Vagina (tissue), 2 donors: ENCODE results near the gene PRG2. TPM values are rescaled to one million over a fixed set of nuclear protein-coding genes. Genes with fewer than 3 reads are reported as not detected.
"Not testable (repeated sequence)": the region's sequence is repeated elsewhere in the genome, so short reads cannot be mapped to it uniquely, and the experiment has no call there.

Experiments
- DNase-seq, 2 donors: peaks; one replicate each; pipeline ENCODE4 v3.0.0-alpha.2; 2017; ENCODE audit errors: extremely low spot score in 2 of 2
- H3K27ac ChIP-seq: fragments of 200-600 bp; sonication (generic); one replicate; pipeline ENCODE4 v1.5.1; 2019
- H3K27me3 ChIP-seq: fragments of 200-600 bp; sonication (generic); one replicate; pipeline ENCODE4 v1.5.1; 2019
- H3K36me3 ChIP-seq, 2 donors: fragments of 200-600 bp; sonication (generic); one replicate each; pipeline ENCODE4 v1.5.1; 2017 to 2019
- H3K4me1 ChIP-seq: fragments of 200-600 bp; sonication (generic); one replicate; pipeline ENCODE4 v1.5.1; 2019
- H3K4me3 ChIP-seq, 2 donors: fragments of 200-600 bp; sonication (generic); 1 replicate in 1 of 2; 2 replicates in 1 of 2; pipeline ENCODE4 v1.5.1; 2016 to 2019
- H3K9me3 ChIP-seq: fragments of 200-600 bp; sonication (generic); one replicate; pipeline ENCODE4 v1.5.1; 2019
- CTCF ChIP-seq, 3 experiments: fragments of 450-650 bp in 2 of 3; fragments of 200-600 bp in 1 of 3; sonication (generic) in 1 of 3; IDR thresholded peaks; one replicate each; pipeline ENCODE4 v1.5.1; 2017 to 2019; ENCODE audit warnings: antibody characterized with exemption in 3 of 3, mild to moderate bottlenecking in 2 of 3, moderate library complexity in 2 of 3
- POLR2A ChIP-seq, 2 donors: fragments of 450-650 bp; IDR thresholded peaks; one replicate each; pipeline ENCODE4 v1.6.1; 2017; ENCODE audit warnings: antibody characterized with exemption in 2 of 2, mild to moderate bottlenecking in 2 of 2, moderate library complexity in 2 of 2
- POLR2AphosphoS5 ChIP-seq, 2 donors: sonication (generic); formaldehyde crosslinking; IDR thresholded peaks; one replicate each; pipeline ENCODE4 v1.9.0; 2017; ENCODE audit warnings: antibody characterized with exemption in 2 of 2, mild to moderate bottlenecking in 2 of 2, low read depth in 1 of 2; ENCODE audit not compliant: insufficient read depth in 1 of 2
- intact Hi-C: fragments of 100-400 bp; cut with DNase I; formaldehyde crosslinking; loops from one replicate; pipeline ENCODE4 v1.15.1; 2023
- total RNA-seq: library from RNA; depleted of rRNA; stranded (reverse); fragments of >200 nt; gene quantifications from one replicate; pipeline ENCODE4 v1.2.3, GENCODE V29; 2016

Gene PRG2
- total RNA-seq, 1 donor from 2014 or later, result not detected

GRCh38 chr11:57403802-57404147, 13.3 kb upstream of the PRG2 start:
- H3K4me3 ChIP-seq, result no peak overlapping the region
- no peaks in the 10 kb centered on the region for H3K27me3 ChIP-seq
- no peak for DNase-seq
- H3K4me1 ChIP-seq, result peaks cover 28% of the 10 kb centered on the region
- TF ChIP-seq POLR2A (IDR thresholded peaks at IDR 0.05) (no peak), POLR2AphosphoS5 (IDR thresholded peaks at IDR 0.05; ENCODE audit: insufficient read depth in 1 of 2, low read depth in 1 of 2) (no peak), CTCF (IDR thresholded peaks at IDR 0.05) (no peak)
- intact Hi-C loops, result no loop called here
- H3K36me3 ChIP-seq, result peaks cover 0 to 28% of the 10 kb centered on the region in 2 donors
- no peaks in the 10 kb centered on the region for H3K9me3 ChIP-seq
- no peak overlapping the region for H3K27ac ChIP-seq

DNA sequence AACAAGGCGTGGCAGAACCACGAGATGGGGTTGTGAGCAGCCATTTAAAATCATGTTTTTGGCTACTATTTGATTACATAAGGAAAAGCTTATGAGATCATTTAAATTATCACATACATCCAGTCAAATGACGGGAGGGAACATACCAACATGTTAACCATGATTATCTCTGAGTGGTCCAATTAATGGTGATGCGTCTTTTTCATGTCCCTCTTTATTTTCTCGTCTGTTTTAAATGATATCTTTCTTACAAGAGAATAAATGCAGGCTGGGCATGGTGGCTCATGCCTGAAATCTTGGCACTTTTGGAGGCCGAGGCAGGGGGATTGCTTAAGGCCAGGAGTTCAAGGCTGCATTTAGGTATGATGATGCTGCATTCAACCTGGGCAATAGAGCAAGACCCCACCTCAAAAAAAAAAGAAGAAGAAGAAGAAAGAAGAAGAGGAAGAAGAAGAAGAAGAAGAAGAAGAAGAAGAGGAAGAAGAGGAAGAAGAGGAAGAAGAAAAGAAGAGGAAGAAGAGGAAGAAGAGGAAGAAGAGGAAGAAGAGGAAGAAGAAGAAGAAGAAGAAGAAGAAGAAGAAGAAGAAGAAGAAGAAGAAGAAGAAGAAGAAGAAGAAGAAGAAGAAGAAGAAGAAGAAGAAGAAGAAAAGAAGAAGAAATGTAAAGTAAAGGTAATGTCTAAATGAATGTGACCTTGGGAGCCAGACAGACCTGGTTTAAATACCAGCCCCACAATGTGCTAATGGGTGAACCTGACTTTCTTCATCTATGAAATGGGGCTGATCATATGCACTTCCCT, 12.8 kb upstream of the PRG2 start:
- H3K27me3 ChIP-seq, H3K9me3 ChIP-seq, H3K4me3 ChIP-seq, H3K27ac ChIP-seq, DNase-seq, intact Hi-C loops: not testable (repeated sequence)
- Histone ChIP-seq H3K36me3 (peaks cover 0 to 22% of the 10 kb centered on the region in 2 donors), H3K4me1 (peaks cover 28% of the 10 kb centered on the region)

- no peaks in the 10 kb centered on the region for H3K27me3 ChIP-seq
- H3K36me3 ChIP-seq, result peaks cover 0 to 14% of the 10 kb centered on the region in 2 donors
- H3K4me1 ChIP-seq, result peaks cover 22% of the 10 kb centered on the region
- no peak for DNase-seq
- TF ChIP-seq POLR2A (IDR thresholded peaks at IDR 0.05), result no peak
- no peak for TF ChIP-seq CTCF (IDR thresholded peaks at IDR 0.05)
- TF ChIP-seq POLR2AphosphoS5 (IDR thresholded peaks at IDR 0.05; ENCODE audit: insufficient read depth in 1 of 2, low read depth in 1 of 2), result no peak
- H3K4me3 ChIP-seq, result no peak overlapping the region
- intact Hi-C loops, result no loop called here
- H3K9me3 ChIP-seq, result no peaks in the 10 kb centered on the region
- H3K27ac ChIP-seq, result no peak overlapping the region
These were observed 11.9 kb upstream of the PRG2 start for GRCh38 chr11:57402188-57403002.

- H3K36me3 ChIP-seq, result no peaks in the 10 kb centered on the region
- H3K4me1 ChIP-seq, result no peaks in the 10 kb centered on the region
- no peak for DNase-seq
- no peak overlapping the region for H3K4me3 ChIP-seq
- no peaks in the 10 kb centered on the region for H3K9me3 ChIP-seq
- no peak overlapping the region for H3K27ac ChIP-seq
- no peaks in the 10 kb centered on the region for H3K27me3 ChIP-seq
- intact Hi-C loops, result no loop called here
- TF ChIP-seq CTCF (IDR thresholded peaks at IDR 0.05) (no peak), POLR2A (IDR thresholded peaks at IDR 0.05) (no peak), POLR2AphosphoS5 (IDR thresholded peaks at IDR 0.05; ENCODE audit: insufficient read depth in 1 of 2, low read depth in 1 of 2) (no peak)
These were observed 9.6 kb upstream of the PRG2 start for GRCh38 chr11:57399972-57400578.

GRCh38 chr11:57399221-57399620, 8.8 kb upstream of the PRG2 start:
- DNase-seq, result no peak
- Histone ChIP-seq H3K27me3 (no peaks in the 10 kb centered on the region), H3K4me3 (no peak overlapping the region), H3K36me3 (no peaks in the 10 kb centered on the region), H3K27ac (no peak overlapping the region), H3K9me3 (no peaks in the 10 kb centered on the region), H3K4me1 (no peaks in the 10 kb centered on the region)
- TF ChIP-seq CTCF (IDR thresholded peaks at IDR 0.05) (no peak), POLR2A (IDR thresholded peaks at IDR 0.05) (no peak), POLR2AphosphoS5 (IDR thresholded peaks at IDR 0.05; ENCODE audit: insufficient read depth in 1 of 2, low read depth in 1 of 2) (no peak)
- intact Hi-C loops, result no loop called here
